ENCODE measurements around the gene PRSS57.
"Not testable (repeated sequence)": the region's sequence is repeated elsewhere in the genome, so short reads cannot be mapped to it uniquely, and the experiment has no call there.

Gene PRSS57

GRCh38 chr19:695352-695949 lies at the start of gene PRSS57:
Gene PRSS57 (minus strand): TSS chr19:695452. CDS start chr19:695430, 22 bp downstream.
- DNase-seq (no peak), ATAC-seq (replicated peaks) (no peak)
- no peak within 1 kb of the TSS for H3K4me3 Mint-ChIP-seq
- H3K27me3 Mint-ChIP-seq: peaks cover 15 to 36% of the 10 kb centered on the region in 2 donors
- no peaks in the 10 kb centered on the region for H3K9me3 Mint-ChIP-seq
- H3K36me3 Mint-ChIP-seq: no peaks in the 10 kb centered on the region
- H3K27ac Mint-ChIP-seq: peak within 1 kb of the TSS; percentile 42
- peaks cover 2 to 8% of the 10 kb centered on the region in 2 donors for H3K4me1 Mint-ChIP-seq

GRCh38 chr19:743168-743687 lies 48.0 kb upstream of the PRSS57 start:
- DNase-seq (no peak), ATAC-seq (replicated peaks) (no peak)
- Mint-ChIP-seq H3K27ac (no peak overlapping the region), H3K9me3 (peaks cover 0 to 8% of the 10 kb centered on the region in 2 donors), H3K4me3 (no peak overlapping the region), H3K4me1 (no peaks in the 10 kb centered on the region), H3K27me3 (peaks cover 0 to 10% of the 10 kb centered on the region in 2 donors), H3K36me3 (peaks cover 0 to 1% of the 10 kb centered on the region in 2 donors)

GRCh38 chr19:742540-743075 lies 47.4 kb upstream of the PRSS57 start:
- no peak overlapping the region for H3K4me3 Mint-ChIP-seq
- DNase-seq (no peak), ATAC-seq (replicated peaks) (no peak)
- peaks cover 0 to 3% of the 10 kb centered on the region in 2 donors for H3K4me1 Mint-ChIP-seq
- peaks cover 0 to 5% of the 10 kb centered on the region in 2 donors for H3K9me3 Mint-ChIP-seq
- no peak overlapping the region for H3K27ac Mint-ChIP-seq
- H3K27me3 Mint-ChIP-seq: peaks cover 4 to 16% of the 10 kb centered on the region in 2 donors
- peaks cover 0 to 1% of the 10 kb centered on the region in 2 donors for H3K36me3 Mint-ChIP-seq

GRCh38 chr19:741506-742131 lies 46.4 kb upstream of the PRSS57 start:
- DNase-seq: no peak
- Mint-ChIP-seq H3K36me3 (no peaks in the 10 kb centered on the region), H3K4me1 (peaks cover 0 to 7% of the 10 kb centered on the region in 2 donors), H3K4me3 (no peak overlapping the region), H3K9me3 (peaks cover 0 to 3% of the 10 kb centered on the region in 2 donors), H3K27me3 (peaks cover 9 to 22% of the 10 kb centered on the region in 2 donors), H3K27ac (peak overlapping the region; percentile 31)
- ATAC-seq (replicated peaks): peak; percentile 48 to 69

GRCh38 chr19:740816-741505 lies 45.7 kb upstream of the PRSS57 start:
- DNase-seq; H3K4me3 Mint-ChIP-seq; H3K4me1 Mint-ChIP-seq; H3K27ac Mint-ChIP-seq; H3K36me3 Mint-ChIP-seq; ATAC-seq (replicated peaks); H3K9me3 Mint-ChIP-seq: not testable (repeated sequence)
- H3K27me3 Mint-ChIP-seq: peaks cover 9 to 22% of the 10 kb centered on the region in 2 donors

GRCh38 chr19:739998-740715 lies 44.9 kb upstream of the PRSS57 start:
- peaks cover 0 to 7% of the 10 kb centered on the region in 2 donors for H3K4me1 Mint-ChIP-seq
- ATAC-seq (replicated peaks): no peak
- H3K36me3 Mint-ChIP-seq: no peaks in the 10 kb centered on the region
- H3K27ac Mint-ChIP-seq: no peak overlapping the region
- H3K4me3 Mint-ChIP-seq: no peak overlapping the region
- no peaks in the 10 kb centered on the region for H3K9me3 Mint-ChIP-seq
- DNase-seq: no peak
- peaks cover 9 to 22% of the 10 kb centered on the region in 2 donors for H3K27me3 Mint-ChIP-seq

- DNase-seq: no peak
- no peak for ATAC-seq (replicated peaks)
- no peaks in the 10 kb centered on the region for H3K36me3 Mint-ChIP-seq
- H3K4me3 Mint-ChIP-seq: no peak overlapping the region
- peaks cover 12 to 22% of the 10 kb centered on the region in 2 donors for H3K27me3 Mint-ChIP-seq
- peaks cover 0 to 10% of the 10 kb centered on the region in 2 donors for H3K4me1 Mint-ChIP-seq
- H3K27ac Mint-ChIP-seq: no peak overlapping the region
- H3K9me3 Mint-ChIP-seq: no peaks in the 10 kb centered on the region
These were observed 43.4 kb upstream of the PRSS57 start for GRCh38 chr19:738509-739128.

GRCh38 chr19:737591-738093 lies 42.4 kb upstream of the PRSS57 start:
- H3K4me1 Mint-ChIP-seq: peaks cover 5 to 14% of the 10 kb centered on the region in 2 donors

GRCh38 chr19:736125-736524 lies 40.9 kb upstream of the PRSS57 start:
- H3K27me3 Mint-ChIP-seq: peaks cover 16 to 27% of the 10 kb centered on the region in 2 donors

More at GRCh38 chr19:737591-738093, 42.4 kb upstream of the PRSS57 start:
- peak; percentile 62 to 78 for ATAC-seq (replicated peaks)
- Mint-ChIP-seq H3K27ac (peak overlapping the region; percentile 9), H3K9me3 (no peaks in the 10 kb centered on the region), H3K36me3 (no peaks in the 10 kb centered on the region), H3K27me3 (peaks cover 16 to 27% of the 10 kb centered on the region in 2 donors), H3K4me3 (no peak overlapping the region)
- peak; percentile 23 for DNase-seq

GRCh38 chr19:734716-735115 lies 39.5 kb upstream of the PRSS57 start:
- Mint-ChIP-seq H3K4me3 (no peak overlapping the region), H3K9me3 (no peaks in the 10 kb centered on the region), H3K27me3 (peaks cover 16 to 27% of the 10 kb centered on the region in 2 donors), H3K4me1 (peaks cover 5 to 16% of the 10 kb centered on the region in 2 donors), H3K27ac (no peak overlapping the region), H3K36me3 (no peaks in the 10 kb centered on the region)
- ATAC-seq (replicated peaks) (no peak), DNase-seq (no peak)

More at GRCh38 chr19:736125-736524, 40.9 kb upstream of the PRSS57 start:
- Mint-ChIP-seq H3K9me3 (no peaks in the 10 kb centered on the region), H3K4me3 (no peak overlapping the region), H3K36me3 (no peaks in the 10 kb centered on the region), H3K27ac (no peak overlapping the region), H3K4me1 (peaks cover 5 to 16% of the 10 kb centered on the region in 2 donors)
- ATAC-seq (replicated peaks) (no peak), DNase-seq (no peak)

- H3K27ac Mint-ChIP-seq: no peak overlapping the region
- H3K4me3 Mint-ChIP-seq: no peak overlapping the region
- no peaks in the 10 kb centered on the region for H3K9me3 Mint-ChIP-seq
- H3K27me3 Mint-ChIP-seq: peaks cover 12 to 15% of the 10 kb centered on the region in 2 donors
- ATAC-seq (replicated peaks) (no peak), DNase-seq (no peak)
- peaks cover 5 to 11% of the 10 kb centered on the region in 2 donors for H3K4me1 Mint-ChIP-seq
- no peaks in the 10 kb centered on the region for H3K36me3 Mint-ChIP-seq
These were observed 37.2 kb upstream of the PRSS57 start for GRCh38 chr19:732148-733069.

- DNase-seq (no peak), ATAC-seq (replicated peaks) (no peak)
- H3K4me1 Mint-ChIP-seq: peaks cover 5 to 11% of the 10 kb centered on the region in 2 donors
- no peaks in the 10 kb centered on the region for H3K36me3 Mint-ChIP-seq
- H3K4me3 Mint-ChIP-seq: no peak overlapping the region
- no peak overlapping the region for H3K27ac Mint-ChIP-seq
- H3K27me3 Mint-ChIP-seq: peaks cover 17 to 21% of the 10 kb centered on the region in 2 donors
- no peaks in the 10 kb centered on the region for H3K9me3 Mint-ChIP-seq
These were observed 35.7 kb upstream of the PRSS57 start for GRCh38 chr19:731000-731399.
